Ovary (tissue), 3 donors: ENCODE measurements around the gene ACAD9.

Experiments
- EP300 ChIP-seq: sonication (generic); formaldehyde crosslinking; IDR thresholded peaks from one replicate; pipeline ENCODE4 v1.6.1; 2017; ENCODE audit warnings: antibody characterized with exemption
- POLR2A ChIP-seq: fragments of 450-650 bp; IDR thresholded peaks from one replicate; pipeline ENCODE4 v1.6.1; 2017; ENCODE audit warnings: antibody characterized with exemption, mild to moderate bottlenecking, moderate library complexity
- TF ChIP-seq, protein P1 (sequence below), 3 donors: fragments of 450-650 bp in 2 of 3; fragments of 200-600 bp in 1 of 3; IDR thresholded peaks; one replicate each; pipeline versions ENCODE4 v1.5.1 to v1.8.0; 2016 to 2022; ENCODE audit warnings: antibody characterized with exemption in 3 of 3, mild to moderate bottlenecking in 1 of 3
- donor health status: DM: no; HTN: no; CAD: no.

DNA sequence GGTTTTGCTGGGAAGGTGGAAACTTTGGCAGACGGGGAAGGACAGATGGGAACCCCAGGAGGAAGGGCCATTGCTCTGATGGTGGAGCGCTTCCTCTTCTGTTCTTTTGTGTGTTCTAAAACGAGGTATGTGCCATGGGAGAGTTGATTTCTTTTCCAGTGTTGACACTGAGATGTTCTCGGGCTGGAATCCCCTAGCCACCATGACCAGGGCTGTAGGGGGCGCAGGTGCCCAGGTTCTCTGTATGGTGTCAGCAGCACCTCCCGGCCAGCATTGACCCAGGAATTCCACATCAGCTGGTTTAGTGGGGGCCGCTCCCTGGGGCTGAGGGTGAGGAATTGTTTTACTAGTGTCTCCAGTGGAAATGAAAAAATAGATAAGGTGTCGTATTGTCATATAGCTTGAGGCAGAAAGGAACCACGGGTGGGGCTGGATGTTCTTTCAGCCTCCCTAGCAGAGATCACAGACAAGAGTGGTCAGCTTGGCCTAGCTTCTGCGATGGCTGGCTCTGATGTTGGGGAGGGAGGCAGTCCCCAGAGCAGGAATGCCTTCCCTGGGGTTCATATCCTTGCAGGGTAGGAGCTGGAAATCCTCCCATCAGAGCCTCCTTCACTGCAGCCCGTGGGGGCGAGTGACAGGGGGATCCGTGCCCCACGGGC is 34.2 kb upstream of the ACAD9 start:
- TF ChIP-seq, protein P1, sequence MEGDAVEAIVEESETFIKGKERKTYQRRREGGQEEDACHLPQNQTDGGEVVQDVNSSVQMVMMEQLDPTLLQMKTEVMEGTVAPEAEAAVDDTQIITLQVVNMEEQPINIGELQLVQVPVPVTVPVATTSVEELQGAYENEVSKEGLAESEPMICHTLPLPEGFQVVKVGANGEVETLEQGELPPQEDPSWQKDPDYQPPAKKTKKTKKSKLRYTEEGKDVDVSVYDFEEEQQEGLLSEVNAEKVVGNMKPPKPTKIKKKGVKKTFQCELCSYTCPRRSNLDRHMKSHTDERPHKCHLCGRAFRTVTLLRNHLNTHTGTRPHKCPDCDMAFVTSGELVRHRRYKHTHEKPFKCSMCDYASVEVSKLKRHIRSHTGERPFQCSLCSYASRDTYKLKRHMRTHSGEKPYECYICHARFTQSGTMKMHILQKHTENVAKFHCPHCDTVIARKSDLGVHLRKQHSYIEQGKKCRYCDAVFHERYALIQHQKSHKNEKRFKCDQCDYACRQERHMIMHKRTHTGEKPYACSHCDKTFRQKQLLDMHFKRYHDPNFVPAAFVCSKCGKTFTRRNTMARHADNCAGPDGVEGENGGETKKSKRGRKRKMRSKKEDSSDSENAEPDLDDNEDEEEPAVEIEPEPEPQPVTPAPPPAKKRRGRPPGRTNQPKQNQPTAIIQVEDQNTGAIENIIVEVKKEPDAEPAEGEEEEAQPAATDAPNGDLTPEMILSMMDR (IDR thresholded peaks at IDR 0.05), result no peak
- TF ChIP-seq POLR2A, result no peak
- TF ChIP-seq EP300, result no peak
